B cell (primary cell): ENCODE results near the gene RORC. TPM values are rescaled to one million over a fixed set of nuclear protein-coding genes. Genes with fewer than 3 reads are reported as not detected.

Experiments
- ATAC-seq: fragments of 200-7000 bp; cut with Tn5 transposase; one replicate; pipeline ENCODE4 v1.10.0; 2021; ENCODE audit warnings: low read depth, mild to moderate bottlenecking, moderate number of reproducible peaks, moderate library complexity
- CTCF ChIA-PET: fragments of 350-600 bp; sonication (Branson Sonifier 250); formaldehyde crosslinking; loops from one replicate; lab custom pipeline; 2021; ENCODE audit warnings: antibody characterized with exemption, inconsistent platforms; lab: Charles Lee
- POLR2A ChIA-PET: fragments of 350-600 bp; sonication (Branson Sonifier 250); formaldehyde crosslinking; loops from one replicate; lab custom pipeline; 2021; ENCODE audit warnings: antibody characterized with exemption; lab: Charles Lee
- DNase-seq: peaks from one replicate; pipeline ENCODE4 v3.0.0; 2013
- H2AFZ ChIP-seq: 2 replicates; pipeline ENCODE4 v1.6.1; 2012; ENCODE audit warnings: mild to moderate bottlenecking, low read depth, low read length; ENCODE audit not compliant: insufficient read depth, poor library complexity, severe bottlenecking
- H3K27ac ChIP-seq, 2 donors: 1 replicate in 1 of 2; 2 replicates in 1 of 2; pipeline ENCODE4 v1.5.1; 2012 to 2013; ENCODE audit warnings: low read length in 2 of 2, mild to moderate bottlenecking in 2 of 2, moderate library complexity in 1 of 2
- H3K27me3 ChIP-seq, 4 experiments: fragments of 200-600 bp in 1 of 4; sonication (generic) in 1 of 4; replicated peaks in 1 of 4; 1 replicate in 2 of 4; 2 replicates in 2 of 4; pipeline versions ENCODE4 v1.6.1 to v1.7.0; 2013 to 2016; ENCODE audit warnings: low read length in 3 of 4, mild to moderate bottlenecking in 2 of 4, mixed read lengths in 1 of 4, moderate library complexity in 1 of 4; ENCODE audit not compliant: insufficient read depth in 4 of 4, control insufficient read depth in 3 of 4; ENCODE audit errors: control extremely low read depth in 1 of 4
- H3K36me3 ChIP-seq, 2 experiments: replicated peaks in 1 of 2; 1 replicate in 1 of 2; 2 replicates in 1 of 2; pipeline versions ENCODE4 v1.6.1 to v1.7.1; 2013; ENCODE audit warnings: low read length in 1 of 2; ENCODE audit not compliant: insufficient read depth in 2 of 2, control insufficient read depth in 1 of 2; ENCODE audit errors: control extremely low read depth in 1 of 2, extremely low read depth in 1 of 2
- H3K4me1 ChIP-seq, 2 donors: fragments of 200-600 bp in 1 of 2; sonication (generic) in 1 of 2; 1 replicate in 1 of 2; 2 replicates in 1 of 2; pipeline versions ENCODE4 v1.5.1 to v1.6.1; 2013 to 2017; ENCODE audit warnings: low read length in 2 of 2; ENCODE audit not compliant: control insufficient read depth in 2 of 2, insufficient read depth in 2 of 2
- H3K4me2 ChIP-seq: replicated peaks from 2 replicates; pipeline ENCODE3; 2012; ENCODE audit warnings: mild to moderate bottlenecking, low read depth, low read length; ENCODE audit not compliant: poor library complexity, severe bottlenecking
- H3K4me3 ChIP-seq, 5 experiments: fragments of 200-600 bp in 1 of 5; sonication (generic) in 1 of 5; 1 replicate in 3 of 5; 2 replicates in 2 of 5; pipeline versions ENCODE4 v1.5.1 to v1.7.0; 2011 to 2016; ENCODE audit warnings: low read length in 4 of 5, mild to moderate bottlenecking in 4 of 5, low read depth in 2 of 5, control low read depth in 1 of 5, moderate library complexity in 1 of 5; ENCODE audit not compliant: insufficient read depth in 1 of 5; ENCODE audit errors: control extremely low read depth in 1 of 5, extremely low read depth in 1 of 5
- H3K79me2 ChIP-seq: fragments of 200-600 bp; sonication (generic); one replicate; pipeline ENCODE4 v1.6.0; 2016; ENCODE audit warnings: low read length; ENCODE audit not compliant: control insufficient read depth, insufficient read depth
- H3K9ac ChIP-seq: fragments of 200-600 bp; sonication (generic); 2 replicates; pipeline ENCODE4 v1.6.1; 2017; ENCODE audit warnings: mild to moderate bottlenecking, low read length, moderate library complexity
- H3K9me3 ChIP-seq, 3 donors: one replicate each; pipeline versions ENCODE4 v1.6.1 to v1.7.1; 2013; ENCODE audit warnings: low read length in 2 of 3; ENCODE audit not compliant: control insufficient read depth in 2 of 3, insufficient read depth in 1 of 3; ENCODE audit errors: control extremely low read depth in 1 of 3
- H4K20me1 ChIP-seq: 2 replicates; pipeline ENCODE4 v1.6.0; 2012; ENCODE audit warnings: mild to moderate bottlenecking, low read length; ENCODE audit not compliant: insufficient read depth, control insufficient read depth, poor library complexity, severe bottlenecking
- H3K27ac Mint-ChIP-seq: one replicate; pipeline ENCODE4 v1.8.0; 2021; ENCODE audit warnings: mixed read lengths
- H3K27me3 Mint-ChIP-seq: one replicate; pipeline ENCODE4 v1.8.0; 2021; ENCODE audit warnings: mixed read lengths
- H3K4me1 Mint-ChIP-seq: one replicate; pipeline ENCODE4 v1.8.0; 2021; ENCODE audit warnings: mixed read lengths
- H3K4me3 Mint-ChIP-seq: one replicate; pipeline ENCODE4 v1.8.0; 2021; ENCODE audit warnings: mixed read lengths
- H3K9me3 Mint-ChIP-seq: one replicate; pipeline ENCODE4 v1.8.0; 2022; ENCODE audit warnings: mixed read lengths; ENCODE audit not compliant: insufficient read depth
- EZH2 ChIP-seq: IDR thresholded peaks from 2 replicates; pipeline ENCODE4 v1.6.1; 2012; ENCODE audit warnings: borderline replicate concordance, low read depth, mild to moderate bottlenecking, moderate library complexity, low read length; ENCODE audit not compliant: insufficient read depth, poor library complexity, severe bottlenecking
- whole genome bisulfite sequencing: methylation state at CpG from one replicate; pipeline ENCODE4 v1.1.5; 2013; ENCODE audit warnings: missing lambda C conversion rate; ENCODE audit not compliant: insufficient coverage; 5-methylcytosine and 5-hydroxymethylcytosine counted together
- intact Hi-C: fragments of 100-400 bp; cut with micrococcal nuclease; formaldehyde crosslinking; loops from one replicate; pipeline ENCODE4 v1.10.0; 2022
- polyA plus RNA-seq: library from polyadenylated mRNA; depleted of rRNA; stranded (reverse); fragments of >200 nt; gene quantifications from 2 replicates; pipeline ENCODE4 v1.2.3, GENCODE V29; 2012
- total RNA-seq, 2 donors: library from RNA; stranded (reverse); fragments of 120-200 nt in 1 of 2; gene quantifications; 1 replicate in 1 of 2; 2 replicates in 1 of 2; pipeline versions ENCODE4 v1.2.3 to v1.2.4, GENCODE V29; 2013 to 2022
- TF ChIP-seq, protein P1 (sequence below): fragments of 200-600 bp; IDR thresholded peaks from one replicate; pipeline ENCODE4 v1.8.0; 2022; ENCODE audit warnings: antibody characterized with exemption, mild to moderate bottlenecking

Gene RORC
- total and polyA plus RNA-seq, 2 donors (not counting 1 experiment from before 2014, with no cell fraction given): 0.15 TPM; not detected in 1

DNA sequence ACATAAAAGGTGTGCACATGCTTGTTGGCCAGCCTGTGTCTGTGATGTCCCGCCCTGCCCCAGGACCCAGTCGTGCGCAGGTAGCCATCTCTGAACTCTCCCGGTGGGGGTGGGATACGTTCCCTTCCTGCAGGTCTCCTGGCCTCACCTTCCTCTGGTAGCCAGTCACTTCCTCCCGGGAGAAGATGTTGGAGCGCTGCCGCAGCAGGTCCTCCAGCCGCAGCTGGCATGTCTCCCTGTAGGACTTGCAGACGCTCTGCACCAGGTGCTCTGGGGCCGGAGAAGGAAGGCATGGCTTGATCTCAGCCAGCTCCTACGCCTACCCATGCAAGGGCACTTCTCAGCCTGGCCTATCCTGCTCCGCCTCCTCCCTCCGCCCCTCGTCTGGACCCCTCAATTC lies 17.2 kb downstream of the RORC start:
- 93% methylated on average over 15 of the region's 15 CpGs for WGBS
- Mint-ChIP-seq H3K4me1 (peaks cover 2% of the 10 kb centered on the region), H3K27me3 (peaks cover 27% of the 10 kb centered on the region), H3K9me3 (no peaks in the 10 kb centered on the region), H3K27ac (no peak overlapping the region), H3K4me3 (no peak overlapping the region)
- H3K4me3 ChIP-seq: no peak overlapping the region
- H3K9ac ChIP-seq: no peak overlapping the region
- ATAC-seq (no peak), DNase-seq (no peak)
- no peak overlapping the region for H3K27ac ChIP-seq
- peaks cover 0 to 5% of the 10 kb centered on the region in 2 donors for H3K4me1 ChIP-seq
- H4K20me1 ChIP-seq: no peaks in the 10 kb centered on the region
- H3K79me2 ChIP-seq: no peaks in the 10 kb centered on the region
- intact Hi-C loops: no loop called here
- no peaks in the 10 kb centered on the region for H3K36me3 ChIP-seq
- no peak for TF ChIP-seq EZH2
- TF ChIP-seq, protein P1, sequence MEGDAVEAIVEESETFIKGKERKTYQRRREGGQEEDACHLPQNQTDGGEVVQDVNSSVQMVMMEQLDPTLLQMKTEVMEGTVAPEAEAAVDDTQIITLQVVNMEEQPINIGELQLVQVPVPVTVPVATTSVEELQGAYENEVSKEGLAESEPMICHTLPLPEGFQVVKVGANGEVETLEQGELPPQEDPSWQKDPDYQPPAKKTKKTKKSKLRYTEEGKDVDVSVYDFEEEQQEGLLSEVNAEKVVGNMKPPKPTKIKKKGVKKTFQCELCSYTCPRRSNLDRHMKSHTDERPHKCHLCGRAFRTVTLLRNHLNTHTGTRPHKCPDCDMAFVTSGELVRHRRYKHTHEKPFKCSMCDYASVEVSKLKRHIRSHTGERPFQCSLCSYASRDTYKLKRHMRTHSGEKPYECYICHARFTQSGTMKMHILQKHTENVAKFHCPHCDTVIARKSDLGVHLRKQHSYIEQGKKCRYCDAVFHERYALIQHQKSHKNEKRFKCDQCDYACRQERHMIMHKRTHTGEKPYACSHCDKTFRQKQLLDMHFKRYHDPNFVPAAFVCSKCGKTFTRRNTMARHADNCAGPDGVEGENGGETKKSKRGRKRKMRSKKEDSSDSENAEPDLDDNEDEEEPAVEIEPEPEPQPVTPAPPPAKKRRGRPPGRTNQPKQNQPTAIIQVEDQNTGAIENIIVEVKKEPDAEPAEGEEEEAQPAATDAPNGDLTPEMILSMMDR: no peak
- H3K9me3 ChIP-seq: no peaks in the 10 kb centered on the region
- POLR2A ChIA-PET: no interaction called here
- peaks cover 0 to 15% (median 0%) of the 10 kb centered on the region in 4 experiments for H3K27me3 ChIP-seq
- H2AFZ ChIP-seq: no peak overlapping the region
- no peak overlapping the region for H3K4me2 ChIP-seq
- CTCF ChIA-PET: no interaction called here

DNA sequence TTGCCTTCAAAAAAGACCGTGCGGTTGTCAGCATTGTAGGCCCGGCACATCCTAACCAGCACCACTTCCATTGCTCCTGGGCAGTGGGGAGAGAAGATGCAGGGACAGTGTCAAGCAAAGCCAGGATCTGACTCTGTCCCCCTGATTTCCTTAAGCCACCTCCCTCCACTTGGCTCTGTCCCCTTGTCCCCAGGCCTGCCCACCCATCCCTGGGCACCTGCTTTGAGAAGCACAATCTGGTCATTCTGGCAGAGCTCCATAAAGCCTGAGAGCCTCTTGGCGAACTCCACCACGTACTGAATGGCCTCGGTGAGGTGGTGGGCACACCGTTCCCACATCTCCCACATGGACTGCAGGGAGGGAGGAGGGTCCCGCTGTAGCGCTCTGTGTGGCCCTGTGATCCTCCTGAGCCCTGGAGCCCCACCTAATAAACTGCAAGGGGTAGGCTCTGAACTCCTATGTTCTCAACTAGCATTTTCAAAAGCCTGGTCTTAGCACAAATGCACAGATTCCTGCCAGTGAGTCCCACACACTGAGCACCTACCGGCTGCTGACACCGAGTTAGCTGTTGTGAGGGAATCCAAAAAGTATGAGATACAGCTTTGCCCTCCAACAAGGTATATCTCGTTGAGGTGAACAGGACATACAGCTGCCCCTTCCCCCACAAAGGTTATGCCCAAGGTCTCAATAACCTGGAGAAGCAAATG lies 18.2 kb downstream of the RORC start:
- Histone ChIP-seq H3K27me3 (peaks cover 0 to 13% (median 0%) of the 10 kb centered on the region in 4 experiments), H3K27ac (no peak overlapping the region), H3K36me3 (no peaks in the 10 kb centered on the region), H3K4me3 (no peak overlapping the region), H3K79me2 (no peaks in the 10 kb centered on the region), H4K20me1 (no peaks in the 10 kb centered on the region), H3K4me2 (no peak overlapping the region), H3K4me1 (peaks cover 0 to 5% of the 10 kb centered on the region in 2 donors), H3K9ac (no peak overlapping the region), H2AFZ (no peak overlapping the region), H3K9me3 (no peaks in the 10 kb centered on the region)
- intact Hi-C loops: no loop called here
- peaks cover 25% of the 10 kb centered on the region for H3K27me3 Mint-ChIP-seq
- ChIA-PET CTCF (interaction anchor here (0.5 kb wide), 1 partner anchor 483 kb away, joined by 3 read pairs; no protein-coding TSS in a partner anchor), POLR2A (no interaction called here)
- peaks cover 2% of the 10 kb centered on the region for H3K4me1 Mint-ChIP-seq
- no peak for DNase-seq
- H3K9me3 Mint-ChIP-seq: no peaks in the 10 kb centered on the region
- TF ChIP-seq, protein P1: no peak
- no peak for TF ChIP-seq EZH2
- ATAC-seq: no peak
- H3K27ac Mint-ChIP-seq: no peak overlapping the region
- no peak overlapping the region for H3K4me3 Mint-ChIP-seq
- WGBS: 92% methylated on average over 4 of the region's 12 CpGs
